Bronchial epithelial cell (primary cell): ENCODE data around the gene DTHD1. TPM values are rescaled to one million over a fixed set of nuclear protein-coding genes. Genes with fewer than 3 reads are reported as not detected.

Experiments used
- DNase-seq: peaks from one replicate; pipeline ENCODE4 v3.0.0-alpha.2; 2010; ENCODE audit warnings: low read depth
- FAIRE-seq: peaks from 2 replicates; lab custom pipeline; 2011; peaks lifted over from hg19 to GRCh38; lab: Jason Lieb, UNC
- H3K27me3 ChIP-seq: 2 replicates; pipeline ENCODE4 v1.5.1; 2011; ENCODE audit warnings: low read length; ENCODE audit not compliant: control insufficient read depth, insufficient read depth
- H3K36me3 ChIP-seq: 2 replicates; pipeline ENCODE4 v1.5.1; 2011; ENCODE audit warnings: low read length; ENCODE audit not compliant: control insufficient read depth, insufficient read depth
- H3K4me3 ChIP-seq: 2 replicates; pipeline ENCODE4 v1.5.1; 2011; ENCODE audit warnings: mild to moderate bottlenecking, low read depth, low read length, control low read depth
- CTCF ChIP-seq: IDR thresholded peaks from 2 replicates; pipeline ENCODE4 v1.5.1; 2011; ENCODE audit warnings: mild to moderate bottlenecking, moderate library complexity, low read length, control low read depth, inconsistent platforms; ENCODE audit not compliant: insufficient read depth, severe bottlenecking
- total RNA-seq: library from RNA; depleted of rRNA; stranded (reverse); fragments of >200 nt; gene quantifications from 2 replicates; pipeline ENCODE4 v1.2.1, GENCODE V29; 2014

Gene DTHD1
- total RNA-seq, 1 donor from 2014 or later = under 0.01 TPM

DNA sequence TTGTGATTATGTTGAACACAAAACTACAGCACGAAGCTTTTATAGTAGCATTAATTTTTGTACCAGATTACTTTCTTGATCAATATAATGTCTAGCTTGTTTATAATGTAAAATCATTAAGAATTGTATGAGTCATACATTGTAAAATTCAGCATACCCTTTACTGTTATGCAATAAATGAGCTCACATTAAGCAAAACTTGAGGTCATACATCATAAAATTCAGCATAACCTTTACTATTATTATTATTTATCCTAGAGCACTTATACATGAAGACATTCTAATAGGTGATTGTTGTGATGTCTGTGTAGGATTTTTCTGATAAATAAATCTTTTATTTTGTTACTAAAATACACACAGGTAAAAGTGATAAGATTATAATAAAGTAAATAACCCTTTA, 49.4 kb downstream of the DTHD1 start:
- H3K36me3 ChIP-seq = no peaks in the 10 kb centered on the region
- no peaks in the 10 kb centered on the region for H3K27me3 ChIP-seq
- TF ChIP-seq CTCF = no peak
- FAIRE-seq = no peak
- no peak overlapping the region for H3K4me3 ChIP-seq
- DNase-seq = no peak

GRCh38 chr4:36332023-36332781, 50.8 kb downstream of the DTHD1 start:
- Histone ChIP-seq H3K4me3 (no peak overlapping the region), H3K27me3 (no peaks in the 10 kb centered on the region), H3K36me3 (no peaks in the 10 kb centered on the region)
- FAIRE-seq (no peak), DNase-seq (no peak)
- no peak for TF ChIP-seq CTCF

DNA sequence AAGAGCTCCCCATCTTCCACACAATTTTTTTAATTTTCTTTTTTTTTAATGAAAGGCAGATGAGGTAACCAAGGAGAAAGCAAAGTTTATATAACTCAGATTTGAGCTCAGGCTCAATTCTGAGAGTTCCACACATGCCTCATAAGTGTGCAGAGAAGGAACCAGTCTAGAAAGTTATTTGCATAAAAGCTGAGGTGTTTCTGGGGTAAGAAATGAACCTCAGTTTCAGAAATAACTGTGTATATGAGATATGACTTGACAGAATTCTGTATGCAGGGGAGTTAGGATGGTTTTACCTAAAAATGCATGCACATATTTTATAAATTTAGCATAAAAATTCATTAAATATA, 51.3 kb downstream of the DTHD1 start:
- no peak for TF ChIP-seq CTCF
- H3K4me3 ChIP-seq = no peak overlapping the region
- DNase-seq (no peak), FAIRE-seq (no peak)
- no peaks in the 10 kb centered on the region for H3K36me3 ChIP-seq
- H3K27me3 ChIP-seq = no peaks in the 10 kb centered on the region

GRCh38 chr4:36333303-36333877, 52.0 kb downstream of the DTHD1 start:
- TF ChIP-seq CTCF = no peak
- FAIRE-seq = peak; percentile 40
- no peaks in the 10 kb centered on the region for H3K27me3 ChIP-seq
- DNase-seq = no peak
- H3K36me3 ChIP-seq = no peaks in the 10 kb centered on the region
- H3K4me3 ChIP-seq = no peak overlapping the region

DNA sequence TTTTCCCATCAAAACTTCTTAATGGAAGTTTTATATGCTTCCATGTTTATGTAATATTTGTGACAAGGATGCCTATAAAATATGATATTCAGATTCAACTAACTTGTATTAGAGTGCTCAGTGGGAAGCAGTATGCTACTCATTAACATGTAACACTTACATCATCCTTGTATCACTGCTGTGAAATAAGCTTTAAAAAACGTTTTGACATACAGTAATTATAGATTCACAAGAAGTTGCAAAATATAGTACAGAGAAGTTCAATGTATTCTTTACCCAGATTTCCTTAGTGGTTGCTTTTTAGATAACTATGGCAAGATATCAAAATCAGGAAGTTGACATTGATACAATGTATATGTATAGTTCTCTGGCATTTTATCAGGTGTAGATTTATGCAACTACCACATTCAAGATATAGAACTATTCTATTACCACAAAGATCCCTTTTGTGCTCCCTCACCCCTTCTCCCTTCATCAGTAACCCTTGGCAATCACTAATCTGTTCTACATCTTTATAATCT, 56.3 kb downstream of the DTHD1 start:
- no peak for FAIRE-seq
- Histone ChIP-seq H3K4me3 (no peak overlapping the region), H3K27me3 (no peaks in the 10 kb centered on the region), H3K36me3 (no peaks in the 10 kb centered on the region)
- DNase-seq = no peak
- no peak for TF ChIP-seq CTCF
